Astrocyte (in vitro differentiated cells and primary cell): ENCODE data around the gene URM1. TPM values are rescaled to one million over a fixed set of nuclear protein-coding genes. Genes with fewer than 3 reads are reported as not detected.
A peak's percentile ranks its signal among the peaks of the same experiment; 100 is the strongest.
"Not testable (repeated sequence)": the region's sequence is repeated elsewhere in the genome, so short reads cannot be mapped to it uniquely, and the experiment has no call there.

Source experiments
- DNase-seq: peaks from one replicate; pipeline ENCODE4 v3.0.0-alpha.2; 2010; ENCODE audit warnings: low read depth
- FAIRE-seq: peaks from 2 replicates; lab custom pipeline; 2011; peaks lifted over from hg19 to GRCh38; lab: Jason Lieb, UNC
- H2AFZ ChIP-seq: 2 replicates; pipeline ENCODE4 v1.6.0; 2012; ENCODE audit warnings: low read depth, low read length, inconsistent platforms
- H3K27ac ChIP-seq: 2 replicates; pipeline ENCODE4 v1.5.1; 2011; ENCODE audit warnings: low read depth, low read length, inconsistent platforms
- H3K27me3 ChIP-seq: 2 replicates; pipeline ENCODE4 v1.6.0; 2011; ENCODE audit warnings: low read length, inconsistent platforms; ENCODE audit not compliant: insufficient read depth
- H3K36me3 ChIP-seq: 2 replicates; pipeline ENCODE4 v1.5.1; 2011; ENCODE audit warnings: low read length, inconsistent platforms; ENCODE audit not compliant: insufficient read depth
- H3K4me1 ChIP-seq: 2 replicates; pipeline ENCODE4 v1.5.1; 2011; ENCODE audit warnings: low read length, inconsistent platforms; ENCODE audit not compliant: insufficient read depth
- H3K4me2 ChIP-seq: 2 replicates; pipeline ENCODE4 v1.6.0; 2012; ENCODE audit warnings: low read length, inconsistent platforms
- H3K4me3 ChIP-seq: 2 replicates; pipeline ENCODE4 v1.5.1; 2011; ENCODE audit warnings: low read depth, mild to moderate bottlenecking, low read length, inconsistent platforms; ENCODE audit not compliant: insufficient read depth
- H3K79me2 ChIP-seq: 2 replicates; pipeline ENCODE4 v1.6.0; 2012; ENCODE audit warnings: mild to moderate bottlenecking, low read length, inconsistent platforms; ENCODE audit not compliant: insufficient read depth
- H3K9ac ChIP-seq: 2 replicates; pipeline ENCODE4 v1.6.0; 2012; ENCODE audit warnings: mild to moderate bottlenecking, low read length, inconsistent platforms
- H3K9me3 ChIP-seq: 2 replicates; pipeline ENCODE4 v1.5.1; 2012; ENCODE audit warnings: low read depth, mild to moderate bottlenecking, low read length, inconsistent platforms; ENCODE audit not compliant: insufficient read depth
- H4K20me1 ChIP-seq: 2 replicates; pipeline ENCODE4 v1.6.0; 2012; ENCODE audit warnings: low read length, inconsistent platforms; ENCODE audit not compliant: insufficient read depth
- H3K27ac Mint-ChIP-seq: one replicate; pipeline ENCODE4 v1.8.0; 2021; ENCODE audit warnings: mild to moderate bottlenecking, mixed read lengths; ENCODE audit not compliant: unreplicated experiment
- H3K27me3 Mint-ChIP-seq: one replicate; pipeline ENCODE4 v1.8.0; 2021; ENCODE audit warnings: low read depth, mixed read lengths; ENCODE audit not compliant: unreplicated experiment
- H3K36me3 Mint-ChIP-seq: one replicate; pipeline ENCODE4 v1.8.0; 2021; ENCODE audit warnings: low read depth, mixed read lengths; ENCODE audit not compliant: unreplicated experiment
- H3K4me1 Mint-ChIP-seq: one replicate; pipeline ENCODE4 v1.8.0; 2021; ENCODE audit warnings: low read depth, mixed read lengths; ENCODE audit not compliant: unreplicated experiment
- H3K4me3 Mint-ChIP-seq: one replicate; pipeline ENCODE4 v1.8.0; 2021; ENCODE audit warnings: mild to moderate bottlenecking, moderate library complexity, mixed read lengths; ENCODE audit not compliant: unreplicated experiment
- H3K9me3 Mint-ChIP-seq: one replicate; pipeline ENCODE4 v1.8.0; 2021; ENCODE audit warnings: mild to moderate bottlenecking, mixed read lengths; ENCODE audit not compliant: unreplicated experiment
- EZH2 ChIP-seq: IDR thresholded peaks from 2 replicates; pipeline ENCODE4 v1.6.1; 2012; ENCODE audit warnings: mild to moderate bottlenecking, low read length, inconsistent platforms; ENCODE audit not compliant: insufficient read depth
- total RNA-seq: library from RNA; stranded (reverse); gene quantifications from 2 replicates; pipeline ENCODE4 v1.2.1, GENCODE V29; 2021
- TF ChIP-seq, protein P1 (sequence below): IDR thresholded peaks from 2 replicates; pipeline ENCODE4 v1.5.1; 2011; ENCODE audit warnings: low read depth, mild to moderate bottlenecking, inconsistent platforms, low read length, moderate library complexity; ENCODE audit not compliant: insufficient read depth

The URM1 gene
- total RNA-seq, 1 donor from 2014 or later: 50.7 TPM

DNA sequence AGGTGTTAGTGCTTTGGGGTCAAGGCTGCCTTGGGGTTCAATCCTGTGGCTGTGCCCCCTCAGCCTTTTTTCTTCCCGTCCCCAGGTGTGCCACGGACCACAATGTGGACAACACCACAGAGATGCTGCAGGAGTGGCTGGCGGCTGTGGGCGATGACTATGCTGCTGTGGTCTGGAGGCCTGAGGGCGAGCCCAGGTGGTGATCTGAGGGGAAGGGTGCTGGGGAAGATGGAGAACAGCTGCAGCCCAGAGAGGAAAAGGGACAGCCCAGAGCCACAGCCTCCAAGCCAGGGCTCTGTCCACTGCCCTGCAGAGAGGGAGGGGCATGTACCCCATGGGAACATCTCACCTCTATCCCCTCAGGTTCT is 51.6 kb downstream of the URM1 start:
- Histone ChIP-seq H3K27me3 (no peaks in the 10 kb centered on the region), H2AFZ (no peak overlapping the region), H3K27ac (no peak overlapping the region), H3K79me2 (peaks cover 12% of the 10 kb centered on the region), H3K36me3 (peaks cover 3% of the 10 kb centered on the region), H3K4me3 (no peak overlapping the region), H3K4me2 (no peak overlapping the region), H3K9ac (no peak overlapping the region), H4K20me1 (no peaks in the 10 kb centered on the region), H3K9me3 (no peaks in the 10 kb centered on the region), H3K4me1 (peaks cover 12% of the 10 kb centered on the region)
- peaks cover 3% of the 10 kb centered on the region for H3K4me1 Mint-ChIP-seq
- peaks cover 5% of the 10 kb centered on the region for H3K27me3 Mint-ChIP-seq
- H3K4me3 Mint-ChIP-seq: no peak overlapping the region
- FAIRE-seq: no peak
- TF ChIP-seq EZH2: no peak
- H3K36me3 Mint-ChIP-seq: peaks cover 13% of the 10 kb centered on the region
- DNase-seq: no peak
- H3K9me3 Mint-ChIP-seq: no peaks in the 10 kb centered on the region
- peak overlapping the region; percentile 73 for H3K27ac Mint-ChIP-seq

- FAIRE-seq, H3K9ac ChIP-seq, H3K27me3 ChIP-seq, H3K4me1 Mint-ChIP-seq, H3K9me3 ChIP-seq, H2AFZ ChIP-seq, H3K27me3 Mint-ChIP-seq, H3K27ac ChIP-seq, H3K4me3 Mint-ChIP-seq, H3K36me3 ChIP-seq, H3K4me3 ChIP-seq, H3K9me3 Mint-ChIP-seq, H3K4me2 ChIP-seq, H4K20me1 ChIP-seq, DNase-seq: not testable (repeated sequence)
- peaks cover 16% of the 10 kb centered on the region for H3K4me1 ChIP-seq
- Mint-ChIP-seq H3K36me3 (peaks cover 13% of the 10 kb centered on the region), H3K27ac (peak overlapping the region; percentile 73)
- H3K79me2 ChIP-seq: peaks cover 12% of the 10 kb centered on the region
Observed at GRCh38 chr9:128423356-128423755, 52.2 kb downstream of the URM1 start.

- Mint-ChIP-seq H3K4me1 (peaks cover 3% of the 10 kb centered on the region), H3K36me3 (peaks cover 16% of the 10 kb centered on the region), H3K4me3 (no peak overlapping the region), H3K27me3 (no peaks in the 10 kb centered on the region), H3K27ac (no peak overlapping the region), H3K9me3 (no peaks in the 10 kb centered on the region)
- FAIRE-seq (no peak), DNase-seq (no peak)
- no peak overlapping the region for H3K4me3 ChIP-seq
- H3K4me1 ChIP-seq: peaks cover 25% of the 10 kb centered on the region
- peaks cover 12% of the 10 kb centered on the region for H3K79me2 ChIP-seq
- no peak overlapping the region for H3K4me2 ChIP-seq
- no peaks in the 10 kb centered on the region for H3K9me3 ChIP-seq
- H3K27ac ChIP-seq: no peak overlapping the region
- no peaks in the 10 kb centered on the region for H4K20me1 ChIP-seq
- H2AFZ ChIP-seq: no peak overlapping the region
- TF ChIP-seq EZH2: no peak
- TF ChIP-seq, protein P1, sequence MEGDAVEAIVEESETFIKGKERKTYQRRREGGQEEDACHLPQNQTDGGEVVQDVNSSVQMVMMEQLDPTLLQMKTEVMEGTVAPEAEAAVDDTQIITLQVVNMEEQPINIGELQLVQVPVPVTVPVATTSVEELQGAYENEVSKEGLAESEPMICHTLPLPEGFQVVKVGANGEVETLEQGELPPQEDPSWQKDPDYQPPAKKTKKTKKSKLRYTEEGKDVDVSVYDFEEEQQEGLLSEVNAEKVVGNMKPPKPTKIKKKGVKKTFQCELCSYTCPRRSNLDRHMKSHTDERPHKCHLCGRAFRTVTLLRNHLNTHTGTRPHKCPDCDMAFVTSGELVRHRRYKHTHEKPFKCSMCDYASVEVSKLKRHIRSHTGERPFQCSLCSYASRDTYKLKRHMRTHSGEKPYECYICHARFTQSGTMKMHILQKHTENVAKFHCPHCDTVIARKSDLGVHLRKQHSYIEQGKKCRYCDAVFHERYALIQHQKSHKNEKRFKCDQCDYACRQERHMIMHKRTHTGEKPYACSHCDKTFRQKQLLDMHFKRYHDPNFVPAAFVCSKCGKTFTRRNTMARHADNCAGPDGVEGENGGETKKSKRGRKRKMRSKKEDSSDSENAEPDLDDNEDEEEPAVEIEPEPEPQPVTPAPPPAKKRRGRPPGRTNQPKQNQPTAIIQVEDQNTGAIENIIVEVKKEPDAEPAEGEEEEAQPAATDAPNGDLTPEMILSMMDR: no peak
- H3K9ac ChIP-seq: no peak overlapping the region
- no peaks in the 10 kb centered on the region for H3K27me3 ChIP-seq
- peaks cover 3% of the 10 kb centered on the region for H3K36me3 ChIP-seq
Observed at GRCh38 chr9:128424268-128424780, 53.1 kb downstream of the URM1 start.
